Psoas muscle (tissue), 8 donors: ENCODE data around the gene ZDHHC11B. TPM values are rescaled to one million over a fixed set of nuclear protein-coding genes. Genes with fewer than 3 reads are reported as not detected.
"Not testable (repeated sequence)": the region's sequence is repeated elsewhere in the genome, so short reads cannot be mapped to it uniquely, and the experiment has no call there.

Experiments
- ATAC-seq, 4 donors: fragments of 200-7000 bp; cut with Tn5 transposase; one replicate each; pipeline ENCODE4 v1.9.1; 2020; ENCODE audit warnings: moderate library complexity in 3 of 4, mild to moderate bottlenecking in 2 of 4
- DNase-seq, 2 donors: peaks; one replicate each; pipeline ENCODE4 v3.0.0-alpha.2; 2020
- H3K27ac ChIP-seq: fragments of 200-600 bp; one replicate; pipeline ENCODE4 v1.8.0; 2022
- H3K27me3 ChIP-seq, 3 donors: fragments of 200-600 bp in 1 of 3; one replicate each; pipeline versions ENCODE4 v1.6.1 to v1.8.0; 2013 to 2022; ENCODE audit warnings: low read length in 2 of 3, mild to moderate bottlenecking in 2 of 3, moderate library complexity in 1 of 3; ENCODE audit not compliant: insufficient read depth in 3 of 3
- H3K36me3 ChIP-seq, 2 donors: fragments of 200-600 bp in 1 of 2; one replicate each; pipeline versions ENCODE4 v1.6.1 to v1.8.0; 2013 to 2022; ENCODE audit warnings: low read depth in 1 of 2, mild to moderate bottlenecking in 1 of 2, moderate library complexity in 1 of 2; ENCODE audit not compliant: insufficient read depth in 1 of 2
- H3K4me1 ChIP-seq: fragments of 200-600 bp; one replicate; pipeline ENCODE4 v1.8.0; 2022
- H3K4me3 ChIP-seq: fragments of 200-600 bp; one replicate; pipeline ENCODE4 v1.8.0; 2022; ENCODE audit warnings: mild to moderate bottlenecking
- H3K9me3 ChIP-seq: fragments of 200-600 bp; one replicate; pipeline ENCODE4 v1.8.0; 2022
- CTCF ChIP-seq: fragments of 200-600 bp; IDR thresholded peaks from one replicate; pipeline ENCODE4 v1.8.0; 2022; ENCODE audit warnings: antibody characterized with exemption
- WGBS, 3 donors: extraction: QIAGEN DNeasy Blood & Tissue Kit; methylation state at CpG; one replicate each; pipeline versions ENCODE4 v1.1.6 to v1.1.7; 2013; 5-methylcytosine and 5-hydroxymethylcytosine counted together
- intact Hi-C, 2 donors: fragments of 100-400 bp; cut with DNase I; formaldehyde crosslinking; loops; one replicate each; pipeline versions ENCODE4 v1.11.0 to v1.14.2; 2022
- polyA plus RNA-seq, 3 donors: library from polyadenylated mRNA; stranded (reverse); fragments of 200-250 nt; gene quantifications; one replicate each; pipeline ENCODE4 v1.2.3, GENCODE V29; 2013
- total RNA-seq, 4 donors: library from RNA; stranded (reverse); fragmentation: NEBNext Ultra II Directional in 2 of 4; extraction: Animal tissue kit (Norgen Biotek cat#: 25700) in 2 of 4; gene quantifications; one replicate each; pipeline versions ENCODE4 v1.2.1 to v1.2.4, GENCODE V29; 2021 to 2023
- donor health status: healthy with polysubstance abuse.
- donor health status: DM: no; HTN: no; CAD: no; lungs with moderate emphysema.
- donor health status: Bipolar disorder and iron deficiency.
- donor health status: healthy.
- donor health status: DM: yes; HTN: yes; CAD: no.
- donor health status: DM: no; HTN: no; CAD: no.
- donor health status: DM: no; HTN: no; CAD: no.
- donor health status: DM: yes; HTN: yes; CAD: no.

Gene ZDHHC11B
- total and polyA plus RNA-seq, 7 donors, result 0.38 to 7.4 (median 1.3) TPM

GRCh38 chr5:756865-757345 is 27.6 kb downstream of the ZDHHC11B start:
- ATAC-seq (peak in 3 of 4 donors; percentile 14 to 19 (median 18)), DNase-seq (peak in 1 of 2 donors; percentile 63)
- Histone ChIP-seq H3K36me3 (no peaks in the 10 kb centered on the region), H3K27ac (no peak overlapping the region), H3K4me1 (peaks cover 25% of the 10 kb centered on the region), H3K27me3 (no peaks in the 10 kb centered on the region), H3K4me3 (no peak overlapping the region), H3K9me3 (no peaks in the 10 kb centered on the region)
- TF ChIP-seq CTCF, result no peak
- whole genome bisulfite sequencing, 3 donors, result 20 to 47% (median 22%) methylated on average over 10 to 11 of the region's 11 CpGs
- intact Hi-C loops, result no loop called here

GRCh38 chr5:756171-756570 is 28.4 kb downstream of the ZDHHC11B start:
- H3K4me3 ChIP-seq, result no peak overlapping the region
- ATAC-seq (peak in 2 of 4 donors; percentile 21 to 43), DNase-seq (peak in 1 of 2 donors; percentile 40)
- H3K4me1 ChIP-seq, result peaks cover 25% of the 10 kb centered on the region
- H3K27me3 ChIP-seq, result no peaks in the 10 kb centered on the region
- H3K36me3 ChIP-seq, result no peaks in the 10 kb centered on the region
- H3K9me3 ChIP-seq, result no peaks in the 10 kb centered on the region
- TF ChIP-seq CTCF, result no peak
- 80 to 90% (median 80%) methylated on average over 7 to 10 of the region's 10 CpGs for WGBS, 3 donors
- no peak overlapping the region for H3K27ac ChIP-seq
- intact Hi-C loops, result no loop called here

- peaks cover 21% of the 10 kb centered on the region for H3K4me1 ChIP-seq
- 64 to 87% (median 64%) methylated on average over 15 to 16 of the region's 16 CpGs for WGBS, 3 donors
- H3K36me3 ChIP-seq, DNase-seq, intact Hi-C loops, H3K27ac ChIP-seq, ATAC-seq, H3K9me3 ChIP-seq, H3K4me3 ChIP-seq, H3K27me3 ChIP-seq: not testable (repeated sequence)
Measured at GRCh38 chr5:754143-754632, 30.3 kb downstream of the ZDHHC11B start.

- H3K4me3 ChIP-seq, H3K27ac ChIP-seq, H3K27me3 ChIP-seq, ATAC-seq, H3K9me3 ChIP-seq, DNase-seq, H3K36me3 ChIP-seq, intact Hi-C loops: not testable (repeated sequence)
- 83 to 86% (median 85%) methylated on average over 10 to 14 of the region's 19 CpGs for WGBS, 3 donors
- H3K4me1 ChIP-seq, result peaks cover 16% of the 10 kb centered on the region
Measured at GRCh38 chr5:753567-754142, 30.9 kb downstream of the ZDHHC11B start.

GRCh38 chr5:752532-753115 is 31.9 kb downstream of the ZDHHC11B start:
- ATAC-seq, H3K27me3 ChIP-seq, H3K9me3 ChIP-seq, DNase-seq, H3K36me3 ChIP-seq, H3K4me1 ChIP-seq, H3K27ac ChIP-seq, intact Hi-C loops, H3K4me3 ChIP-seq: not testable (repeated sequence)
- WGBS, 3 donors, result 75 to 82% (median 78%) methylated on average over 11 to 16 of the region's 20 CpGs

- H3K27ac ChIP-seq, ATAC-seq, DNase-seq, H3K4me1 ChIP-seq, H3K36me3 ChIP-seq, H3K27me3 ChIP-seq, intact Hi-C loops, H3K9me3 ChIP-seq, H3K4me3 ChIP-seq: not testable (repeated sequence)
- WGBS, 3 donors, result 90 to 97% (median 95%) methylated on average over 4 to 7 of the region's 8 CpGs
Measured at GRCh38 chr5:751992-752391, 32.5 kb downstream of the ZDHHC11B start.
